Skeletal muscle satellite cell (primary cell): ENCODE results near the gene COL24A1.
"Not testable (repeated sequence)": the region's sequence is repeated elsewhere in the genome, so short reads cannot be mapped to it uniquely, and the experiment has no call there.

Experiments used
- H3K27me3 ChIP-seq: 2 replicates; pipeline ENCODE4 v1.7.0; 2013; ENCODE audit warnings: low read length; ENCODE audit not compliant: control insufficient read depth, insufficient read depth
- H3K36me3 ChIP-seq: 2 replicates; pipeline ENCODE4 v1.7.0; 2013; ENCODE audit warnings: mild to moderate bottlenecking, control low read depth, low read length; ENCODE audit not compliant: insufficient read depth
- H3K4me1 ChIP-seq: 2 replicates; pipeline ENCODE4 v1.7.0; 2013; ENCODE audit warnings: low read length; ENCODE audit not compliant: control insufficient read depth, insufficient read depth
- H3K4me2 ChIP-seq: 2 replicates; pipeline ENCODE4 v1.7.0; 2013; ENCODE audit warnings: mild to moderate bottlenecking, low read length
- H3K4me3 ChIP-seq: 2 replicates; pipeline ENCODE4 v1.7.0; 2013; ENCODE audit warnings: low read length
- H3K9ac ChIP-seq: 2 replicates; pipeline ENCODE4 v1.7.0; 2013; ENCODE audit warnings: mild to moderate bottlenecking, low read depth, low read length, moderate library complexity
- H3K9me3 ChIP-seq: replicated peaks from 2 replicates; pipeline ENCODE4 v1.7.0; 2013; ENCODE audit warnings: mild to moderate bottlenecking, control low read depth, low read length

COL24A1 gene

DNA sequence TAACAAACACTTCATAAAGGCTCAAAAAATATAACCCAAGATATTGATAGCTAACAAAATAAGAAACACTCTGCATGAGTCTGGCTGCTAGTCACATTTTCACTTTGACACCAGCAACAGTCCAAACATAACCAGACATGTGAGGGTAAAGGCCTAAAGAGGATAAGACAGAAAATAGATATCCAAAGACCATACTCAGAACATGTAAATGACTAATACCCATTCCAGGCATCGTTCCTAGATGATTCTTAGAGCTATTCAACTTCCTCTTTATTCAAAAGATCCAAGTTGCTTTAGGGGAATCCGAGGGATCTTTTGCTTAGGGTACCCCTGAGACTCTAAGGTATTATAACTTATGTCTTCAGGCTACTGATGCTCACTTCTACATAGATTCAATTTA is 5.1 kb downstream of the COL24A1 start:
- H3K9me3 ChIP-seq, result no peaks in the 10 kb centered on the region
- H3K4me3 ChIP-seq, result no peak overlapping the region
- peak overlapping the region; percentile 25 for H3K4me2 ChIP-seq
- peaks cover 38% of the 10 kb centered on the region for H3K4me1 ChIP-seq
- no peaks in the 10 kb centered on the region for H3K36me3 ChIP-seq
- H3K9ac ChIP-seq, result peak overlapping the region; percentile 6
- peaks cover 7% of the 10 kb centered on the region for H3K27me3 ChIP-seq

- Histone ChIP-seq H3K4me2 (no peak overlapping the region), H3K4me3 (no peak overlapping the region), H3K27me3 (peaks cover 7% of the 10 kb centered on the region), H3K36me3 (no peaks in the 10 kb centered on the region), H3K9ac (peak overlapping the region; percentile 6), H3K9me3 (no peaks in the 10 kb centered on the region), H3K4me1 (peaks cover 30% of the 10 kb centered on the region)
Measured at GRCh38 chr1:86150553-86151055, 6.0 kb downstream of the COL24A1 start.

DNA sequence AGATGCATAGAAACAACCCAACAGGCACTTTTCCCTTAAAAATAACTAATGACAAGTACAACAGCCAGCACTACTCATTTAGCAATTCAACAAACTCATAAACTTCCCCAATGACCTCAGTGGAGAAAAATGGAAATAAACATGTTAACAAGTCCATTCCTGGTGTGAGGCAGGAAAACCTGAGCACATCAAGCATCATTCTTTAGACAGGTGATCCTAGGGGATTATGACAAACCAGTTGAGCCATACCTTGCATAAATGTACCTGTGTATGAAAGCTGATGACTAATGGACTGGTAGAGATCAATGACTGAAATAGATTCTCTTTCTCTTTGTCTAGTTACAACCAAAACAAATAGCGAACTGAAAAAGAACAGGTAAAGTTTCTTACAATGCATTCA is 7.0 kb downstream of the COL24A1 start:
- no peak overlapping the region for H3K9ac ChIP-seq
- H3K4me3 ChIP-seq, result no peak overlapping the region
- no peak overlapping the region for H3K4me2 ChIP-seq

DNA sequence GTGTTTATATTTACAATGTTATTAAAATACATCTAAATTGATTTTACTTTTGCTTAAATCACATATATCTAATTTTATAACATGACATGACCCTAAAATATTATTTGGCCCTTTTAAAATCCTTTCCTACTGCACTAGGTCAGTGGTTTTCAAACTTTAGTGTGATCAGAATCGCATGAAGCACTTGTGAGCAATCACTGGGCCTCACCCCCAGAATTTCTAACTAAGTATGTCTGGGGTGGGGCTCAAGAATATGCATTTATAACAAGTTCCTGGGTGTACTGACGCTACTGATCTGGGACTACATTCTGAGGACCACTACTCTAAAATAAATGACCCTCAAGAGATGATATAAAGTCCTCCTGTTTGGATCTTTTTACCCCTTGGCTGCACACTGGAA is 8.8 kb downstream of the COL24A1 start:
- Histone ChIP-seq H3K27me3 (no peaks in the 10 kb centered on the region), H3K4me2 (no peak overlapping the region), H3K9me3 (no peaks in the 10 kb centered on the region), H3K4me1 (peaks cover 21% of the 10 kb centered on the region), H3K9ac (no peak overlapping the region), H3K36me3 (no peaks in the 10 kb centered on the region), H3K4me3 (no peak overlapping the region)

More for the DNA sequence above, 7.0 kb downstream of the COL24A1 start:
- Histone ChIP-seq H3K9me3 (no peaks in the 10 kb centered on the region), H3K4me1 (peaks cover 21% of the 10 kb centered on the region), H3K36me3 (no peaks in the 10 kb centered on the region), H3K27me3 (no peaks in the 10 kb centered on the region)

GRCh38 chr1:86146566-86146965 is 10.0 kb downstream of the COL24A1 start:
- no peak overlapping the region for H3K4me2 ChIP-seq
- no peaks in the 10 kb centered on the region for H3K27me3 ChIP-seq
- H3K9ac ChIP-seq, result no peak overlapping the region
- no peaks in the 10 kb centered on the region for H3K9me3 ChIP-seq
- peaks cover 17% of the 10 kb centered on the region for H3K4me1 ChIP-seq
- no peak overlapping the region for H3K4me3 ChIP-seq
- H3K36me3 ChIP-seq, result no peaks in the 10 kb centered on the region

DNA sequence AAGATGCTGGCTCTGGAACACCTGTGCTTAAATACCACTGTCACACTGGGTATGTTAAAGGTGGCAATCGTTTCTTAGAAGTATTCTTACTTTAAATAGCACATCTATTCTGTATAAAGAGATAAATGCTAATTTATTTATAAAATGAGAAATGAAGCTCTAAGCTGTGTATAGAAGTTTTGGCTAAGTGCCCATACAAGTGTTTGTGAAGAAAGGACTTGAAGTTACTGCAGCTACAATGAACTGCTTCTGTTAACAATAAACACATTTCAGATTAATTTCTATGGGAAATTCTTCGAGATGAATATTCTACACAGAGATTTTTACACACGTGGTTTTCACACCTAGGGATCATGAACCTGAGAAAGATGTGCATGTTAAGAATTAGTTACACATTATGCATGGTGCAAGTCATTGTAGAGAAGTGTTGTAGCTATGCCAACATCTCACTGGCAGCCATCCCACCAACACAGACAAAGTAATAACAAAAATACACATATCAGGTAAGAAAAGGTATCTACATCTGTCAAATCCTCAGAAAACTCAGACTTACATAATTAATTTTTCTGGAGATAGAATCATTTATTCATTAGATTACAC is 16.2 kb downstream of the COL24A1 start:
- Histone ChIP-seq H3K9me3 (no peaks in the 10 kb centered on the region), H3K27me3 (no peaks in the 10 kb centered on the region), H3K4me3 (no peak overlapping the region), H3K9ac (no peak overlapping the region), H3K4me2 (no peak overlapping the region), H3K4me1 (peaks cover 9% of the 10 kb centered on the region), H3K36me3 (no peaks in the 10 kb centered on the region)

- Histone ChIP-seq H3K36me3 (no peaks in the 10 kb centered on the region), H3K27me3 (no peaks in the 10 kb centered on the region), H3K9me3 (no peaks in the 10 kb centered on the region), H3K4me2 (no peak overlapping the region), H3K9ac (no peak overlapping the region), H3K4me1 (peaks cover 9% of the 10 kb centered on the region), H3K4me3 (no peak overlapping the region)
Measured at GRCh38 chr1:86138746-86139145, 17.8 kb downstream of the COL24A1 start.

GRCh38 chr1:86137436-86137835 is 19.1 kb downstream of the COL24A1 start:
- no peaks in the 10 kb centered on the region for H3K27me3 ChIP-seq
- H3K9me3 ChIP-seq, result no peaks in the 10 kb centered on the region
- no peak overlapping the region for H3K4me2 ChIP-seq
- H3K9ac ChIP-seq, result no peak overlapping the region
- H3K4me3 ChIP-seq, result no peak overlapping the region
- H3K4me1 ChIP-seq, result peaks cover 9% of the 10 kb centered on the region
- no peaks in the 10 kb centered on the region for H3K36me3 ChIP-seq

- H3K36me3 ChIP-seq, result no peaks in the 10 kb centered on the region
- no peaks in the 10 kb centered on the region for H3K27me3 ChIP-seq
- no peak overlapping the region for H3K4me2 ChIP-seq
- no peaks in the 10 kb centered on the region for H3K9me3 ChIP-seq
- H3K4me1 ChIP-seq, result no peaks in the 10 kb centered on the region
- no peak overlapping the region for H3K9ac ChIP-seq
- no peak overlapping the region for H3K4me3 ChIP-seq
Measured at GRCh38 chr1:86119214-86119764, 37.3 kb downstream of the COL24A1 start.

GRCh38 chr1:86114816-86115400 is 41.7 kb downstream of the COL24A1 start:
- no peak overlapping the region for H3K9ac ChIP-seq
- no peaks in the 10 kb centered on the region for H3K36me3 ChIP-seq
- H3K4me2 ChIP-seq, result no peak overlapping the region
- H3K4me3 ChIP-seq, result no peak overlapping the region
- H3K27me3 ChIP-seq, result no peaks in the 10 kb centered on the region
- no peaks in the 10 kb centered on the region for H3K4me1 ChIP-seq
- H3K9me3 ChIP-seq, result no peaks in the 10 kb centered on the region

- Histone ChIP-seq H3K36me3 (no peaks in the 10 kb centered on the region), H3K27me3 (no peaks in the 10 kb centered on the region), H3K4me3 (no peak overlapping the region)
Measured at GRCh38 chr1:86114236-86114635, 42.3 kb downstream of the COL24A1 start.

GRCh38 chr1:86111590-86111989 is 45.0 kb downstream of the COL24A1 start:
- H3K9ac ChIP-seq, H3K36me3 ChIP-seq, H3K9me3 ChIP-seq, H3K27me3 ChIP-seq, H3K4me1 ChIP-seq, H3K4me3 ChIP-seq, H3K4me2 ChIP-seq: not testable (repeated sequence)

More at GRCh38 chr1:86114236-86114635, 42.3 kb downstream of the COL24A1 start:
- Histone ChIP-seq H3K9ac (no peak overlapping the region), H3K4me2 (no peak overlapping the region), H3K4me1 (no peaks in the 10 kb centered on the region), H3K9me3 (no peaks in the 10 kb centered on the region)
